GM13977 (cell line): Measurements from ENCODE around the gene DDRGK1.

Experiments used
- DNase-seq: peaks from one replicate; pipeline ENCODE4 v3.0.0; 2012; ENCODE audit warnings: low spot score
- CTCF ChIP-seq: IDR thresholded peaks from 2 replicates; pipeline ENCODE4 v1.5.1; 2012; ENCODE audit warnings: mild to moderate bottlenecking, control low read depth; ENCODE audit not compliant: insufficient read depth; ENCODE audit errors: extremely low read depth, missing control alignments
- in situ Hi-C: fragments of 300-500 bp; cut with MboI; formaldehyde crosslinking; loops from one replicate; pipeline ENCODE4 v1.12.0; 2022; ENCODE audit warnings: low sequenced_read_pairs, low pct_unique_long_range_greater_than_20kb, mixed read lengths, inconsistent platforms; ENCODE audit not compliant: unreplicated experiment

Gene DDRGK1

DNA sequence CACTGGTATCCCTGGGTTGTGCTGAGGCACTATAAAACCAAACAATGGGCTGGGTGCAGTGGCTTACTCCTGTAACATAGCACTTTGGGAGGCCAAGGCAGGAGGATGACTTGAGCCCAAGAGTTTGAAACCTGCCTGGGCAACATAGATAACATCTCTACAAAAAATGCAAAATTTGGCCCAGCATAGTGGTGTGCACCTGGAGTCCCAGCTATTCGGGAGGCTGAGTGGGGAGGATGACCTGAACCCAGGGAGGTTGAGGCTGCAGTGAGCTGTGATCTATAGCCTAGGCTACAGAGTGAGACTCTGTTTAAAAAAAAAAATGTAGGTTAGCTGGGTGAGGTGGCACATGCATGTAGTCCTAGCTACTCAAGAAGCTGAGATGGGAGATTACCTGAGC, 42.2 kb upstream of the DDRGK1 start:
- no peak for TF ChIP-seq CTCF

DNA sequence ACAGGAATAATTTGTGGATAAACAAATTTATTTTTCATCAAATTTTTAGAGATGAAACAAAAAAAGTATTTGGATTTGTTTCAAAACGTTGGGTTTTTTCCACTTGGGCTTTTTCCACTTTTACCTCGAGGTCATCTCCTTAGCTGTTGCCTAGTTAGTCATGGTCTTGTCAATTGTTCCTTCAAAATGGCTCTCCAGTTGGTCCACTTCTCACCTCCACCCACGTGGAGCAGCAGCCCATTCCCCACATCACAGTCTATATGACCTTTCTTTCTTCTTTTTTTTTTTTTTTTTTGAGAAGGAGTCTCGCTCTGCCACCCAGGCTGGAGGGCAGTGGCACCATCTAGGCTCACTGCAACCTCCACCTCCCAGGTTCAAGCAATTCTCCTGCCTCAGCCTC, 41.2 kb upstream of the DDRGK1 start:
- no peak for DNase-seq
- in situ Hi-C loops = no loop called here
- no peak for TF ChIP-seq CTCF

More for the DNA sequence above, 42.2 kb upstream of the DDRGK1 start:
- in situ Hi-C loops = no loop called here
- DNase-seq = no peak

GRCh38 chr20:3245156-3245555, 40.7 kb upstream of the DDRGK1 start:
- TF ChIP-seq CTCF = no peak
- DNase-seq = no peak
- in situ Hi-C loops = no loop called here

DNA sequence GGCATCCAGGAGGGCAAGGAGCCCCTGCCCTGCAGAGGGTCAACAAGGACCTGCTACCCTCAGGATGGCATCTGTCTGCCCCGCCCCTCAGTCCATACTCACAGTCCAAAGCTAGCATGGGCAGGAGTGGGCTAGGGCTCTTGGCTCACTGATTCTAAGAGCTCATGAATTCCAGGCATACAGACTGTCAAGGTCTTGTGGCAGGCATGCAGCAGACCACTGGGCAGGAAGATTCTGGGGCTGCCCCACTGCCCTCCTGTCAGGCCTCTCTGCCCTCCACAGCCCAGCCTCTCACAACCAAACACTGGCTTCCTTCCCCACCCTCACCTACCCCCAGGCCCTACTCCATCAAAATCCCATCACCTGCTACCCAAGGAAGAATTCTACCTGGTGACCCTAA, 40.1 kb upstream of the DDRGK1 start:
- no peak for DNase-seq
- in situ Hi-C loops = no loop called here
- no peak for TF ChIP-seq CTCF

DNA sequence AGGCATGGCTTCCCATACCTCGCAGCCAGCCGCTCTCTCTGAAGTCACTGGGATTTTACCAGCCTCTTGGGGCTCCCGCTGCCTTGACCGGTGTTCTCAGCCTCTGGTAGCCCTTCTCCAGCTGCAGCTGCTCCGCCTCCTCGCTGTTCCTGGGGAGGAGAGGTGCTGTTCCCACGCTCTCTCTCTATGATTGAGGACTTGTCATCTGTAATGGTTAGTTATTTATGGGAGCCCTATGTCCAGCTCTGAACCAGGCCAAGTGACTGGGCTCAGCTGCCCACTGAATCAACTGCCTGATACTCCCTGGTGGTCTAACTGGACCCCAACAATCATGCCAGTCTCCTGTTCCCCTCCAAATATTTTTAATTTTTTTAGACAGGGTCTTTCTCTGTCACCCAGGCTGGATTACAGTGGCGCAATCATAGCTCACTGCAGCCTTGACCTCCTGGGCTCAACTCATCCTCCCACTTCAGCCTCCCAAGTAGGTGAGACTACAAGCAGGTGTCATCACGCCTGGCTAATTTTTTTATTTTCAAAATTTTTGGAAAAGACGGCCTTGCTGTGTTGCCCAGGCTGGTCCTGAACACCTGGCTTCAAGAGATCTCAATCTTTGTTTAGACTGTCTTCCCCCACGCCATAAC, 39.4 kb upstream of the DDRGK1 start:
- DNase-seq = no peak
- in situ Hi-C loops = no loop called here
- no peak for TF ChIP-seq CTCF

GRCh38 chr20:3242172-3242692, 37.8 kb upstream of the DDRGK1 start:
- in situ Hi-C loops = no loop called here
- no peak for DNase-seq
- no peak for TF ChIP-seq CTCF
